ENCODE results near the gene FBRSL1. TPM values are rescaled to one million over a fixed set of nuclear protein-coding genes. Genes with fewer than 3 reads are reported as not detected.
A peak's percentile ranks its signal among the peaks of the same experiment; 100 is the strongest.
"Not testable (repeated sequence)": the region's sequence is repeated elsewhere in the genome, so short reads cannot be mapped to it uniquely, and the experiment has no call there.

FBRSL1 gene
- total RNA-seq, 1 donor from 2014 or later, result 43.8 TPM

DNA sequence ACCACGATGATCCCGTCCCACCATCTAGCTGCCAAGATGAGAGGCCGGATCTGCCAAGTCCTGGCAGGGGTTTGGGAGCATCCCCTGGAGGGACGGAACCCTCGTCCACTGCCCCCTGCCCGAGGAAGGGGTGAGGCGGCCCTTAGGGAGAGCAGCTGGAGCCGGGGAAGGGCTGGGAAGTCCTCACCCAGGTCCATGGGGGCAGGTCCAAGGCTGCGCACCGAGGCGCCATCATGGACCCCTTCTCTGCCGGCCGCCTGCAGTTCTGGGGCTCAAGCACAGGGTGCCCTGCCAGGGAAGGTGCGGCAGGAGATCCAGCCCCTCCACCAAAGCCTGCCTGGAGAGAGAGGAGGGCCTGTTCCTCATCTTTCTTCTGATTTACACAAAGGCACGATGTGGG lies 17.6 kb upstream of the FBRSL1 start:
- Histone ChIP-seq H3K9ac (ENCODE audit: low read length) (no peak overlapping the region), H3K27me3 (ENCODE audit: insufficient read depth, low read length) (peaks cover 3% of the 10 kb centered on the region), H3K4me1 (ENCODE audit: insufficient read depth, low read length) (no peaks in the 10 kb centered on the region), H2AFZ (ENCODE audit: low read depth, low read length) (no peak overlapping the region), H3K9me3 (ENCODE audit: insufficient read depth, low read depth, low read length) (no peaks in the 10 kb centered on the region), H3K4me2 (ENCODE audit: low read length) (no peak overlapping the region), H3K27ac (ENCODE audit: low read depth, low read length) (no peak overlapping the region), H3K79me2 (ENCODE audit: insufficient read depth, low read length) (no peaks in the 10 kb centered on the region), H3K4me3 (ENCODE audit: insufficient read depth, low read depth, low read length) (no peak overlapping the region), H4K20me1 (ENCODE audit: insufficient read depth, low read length) (no peaks in the 10 kb centered on the region), H3K36me3 (ENCODE audit: insufficient read depth, low read length) (no peaks in the 10 kb centered on the region)
- no peak overlapping the region for H3K27ac Mint-ChIP-seq (ENCODE audit: unreplicated experiment)
- no peak for DNase-seq (ENCODE audit: low read depth)
- no peaks in the 10 kb centered on the region for H3K36me3 Mint-ChIP-seq (ENCODE audit: low read depth, unreplicated experiment)
- H3K27me3 Mint-ChIP-seq (ENCODE audit: low read depth, unreplicated experiment), result peaks cover 22% of the 10 kb centered on the region
- H3K9me3 Mint-ChIP-seq (ENCODE audit: unreplicated experiment), result peaks cover 6% of the 10 kb centered on the region
- no peaks in the 10 kb centered on the region for H3K4me1 Mint-ChIP-seq (ENCODE audit: low read depth, unreplicated experiment)
- peak overlapping the region; percentile 9 for H3K4me3 Mint-ChIP-seq (ENCODE audit: unreplicated experiment)
- FAIRE-seq, result no peak
- TF ChIP-seq, protein P1, sequence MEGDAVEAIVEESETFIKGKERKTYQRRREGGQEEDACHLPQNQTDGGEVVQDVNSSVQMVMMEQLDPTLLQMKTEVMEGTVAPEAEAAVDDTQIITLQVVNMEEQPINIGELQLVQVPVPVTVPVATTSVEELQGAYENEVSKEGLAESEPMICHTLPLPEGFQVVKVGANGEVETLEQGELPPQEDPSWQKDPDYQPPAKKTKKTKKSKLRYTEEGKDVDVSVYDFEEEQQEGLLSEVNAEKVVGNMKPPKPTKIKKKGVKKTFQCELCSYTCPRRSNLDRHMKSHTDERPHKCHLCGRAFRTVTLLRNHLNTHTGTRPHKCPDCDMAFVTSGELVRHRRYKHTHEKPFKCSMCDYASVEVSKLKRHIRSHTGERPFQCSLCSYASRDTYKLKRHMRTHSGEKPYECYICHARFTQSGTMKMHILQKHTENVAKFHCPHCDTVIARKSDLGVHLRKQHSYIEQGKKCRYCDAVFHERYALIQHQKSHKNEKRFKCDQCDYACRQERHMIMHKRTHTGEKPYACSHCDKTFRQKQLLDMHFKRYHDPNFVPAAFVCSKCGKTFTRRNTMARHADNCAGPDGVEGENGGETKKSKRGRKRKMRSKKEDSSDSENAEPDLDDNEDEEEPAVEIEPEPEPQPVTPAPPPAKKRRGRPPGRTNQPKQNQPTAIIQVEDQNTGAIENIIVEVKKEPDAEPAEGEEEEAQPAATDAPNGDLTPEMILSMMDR (IDR thresholded peaks at IDR 0.05; ENCODE audit: insufficient read depth, low read depth, low read length), result no peak
- TF ChIP-seq EZH2 (IDR thresholded peaks at IDR 0.05; ENCODE audit: insufficient read depth, low read length), result no peak

DNA sequence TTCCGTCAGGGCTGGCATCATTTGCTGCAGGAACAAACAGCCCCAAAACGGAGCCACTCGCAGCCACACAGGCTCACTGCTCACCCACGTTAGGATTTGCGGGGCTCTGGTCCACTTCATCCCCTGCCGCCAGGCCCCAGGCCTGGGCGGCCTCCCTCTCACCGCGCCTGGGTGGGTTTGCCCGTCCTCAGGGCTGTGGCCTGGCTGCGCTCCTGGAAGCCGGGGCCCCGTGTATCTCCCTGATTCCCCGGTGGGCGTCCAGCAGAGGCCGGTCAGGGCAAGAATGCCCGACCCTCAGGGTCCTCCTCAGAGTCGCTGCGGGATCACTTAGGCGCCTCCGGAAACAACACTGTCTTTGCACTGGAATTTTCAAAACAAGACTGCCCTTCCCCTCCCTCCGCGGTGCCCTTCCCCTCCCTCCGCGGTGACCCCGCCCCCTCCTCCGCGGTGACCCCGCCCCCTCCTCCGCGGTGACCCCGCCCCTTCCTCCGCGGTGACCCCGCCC lies 15.7 kb upstream of the FBRSL1 start:
- no peak overlapping the region for H3K4me3 ChIP-seq (ENCODE audit: insufficient read depth, low read depth, low read length)
- no peaks in the 10 kb centered on the region for H3K79me2 ChIP-seq (ENCODE audit: insufficient read depth, low read length)
- no peaks in the 10 kb centered on the region for H3K36me3 ChIP-seq (ENCODE audit: insufficient read depth, low read length)
- H3K27me3 ChIP-seq (ENCODE audit: insufficient read depth, low read length), result peaks cover 3% of the 10 kb centered on the region
- H3K9ac ChIP-seq (ENCODE audit: low read length), result no peak overlapping the region
- no peaks in the 10 kb centered on the region for H3K4me1 Mint-ChIP-seq (ENCODE audit: low read depth, unreplicated experiment)
- H2AFZ ChIP-seq (ENCODE audit: low read depth, low read length), result no peak overlapping the region
- DNase-seq (ENCODE audit: low read depth) (no peak), FAIRE-seq (no peak)
- no peaks in the 10 kb centered on the region for H3K36me3 Mint-ChIP-seq (ENCODE audit: low read depth, unreplicated experiment)
- no peaks in the 10 kb centered on the region for H4K20me1 ChIP-seq (ENCODE audit: insufficient read depth, low read length)
- H3K4me2 ChIP-seq (ENCODE audit: low read length), result no peak overlapping the region
- no peak overlapping the region for H3K27ac Mint-ChIP-seq (ENCODE audit: unreplicated experiment)
- no peaks in the 10 kb centered on the region for H3K4me1 ChIP-seq (ENCODE audit: insufficient read depth, low read length)
- H3K27me3 Mint-ChIP-seq (ENCODE audit: low read depth, unreplicated experiment), result peaks cover 15% of the 10 kb centered on the region
- H3K27ac ChIP-seq (ENCODE audit: low read depth, low read length), result no peak overlapping the region
- TF ChIP-seq EZH2 (IDR thresholded peaks at IDR 0.05; ENCODE audit: insufficient read depth, low read length), result no peak
- TF ChIP-seq, protein P1 (IDR thresholded peaks at IDR 0.05; ENCODE audit: insufficient read depth, low read depth, low read length), result no peak
- H3K9me3 ChIP-seq (ENCODE audit: insufficient read depth, low read depth, low read length), result no peaks in the 10 kb centered on the region
- no peak overlapping the region for H3K4me3 Mint-ChIP-seq (ENCODE audit: unreplicated experiment)
- peaks cover 6% of the 10 kb centered on the region for H3K9me3 Mint-ChIP-seq (ENCODE audit: unreplicated experiment)

DNA sequence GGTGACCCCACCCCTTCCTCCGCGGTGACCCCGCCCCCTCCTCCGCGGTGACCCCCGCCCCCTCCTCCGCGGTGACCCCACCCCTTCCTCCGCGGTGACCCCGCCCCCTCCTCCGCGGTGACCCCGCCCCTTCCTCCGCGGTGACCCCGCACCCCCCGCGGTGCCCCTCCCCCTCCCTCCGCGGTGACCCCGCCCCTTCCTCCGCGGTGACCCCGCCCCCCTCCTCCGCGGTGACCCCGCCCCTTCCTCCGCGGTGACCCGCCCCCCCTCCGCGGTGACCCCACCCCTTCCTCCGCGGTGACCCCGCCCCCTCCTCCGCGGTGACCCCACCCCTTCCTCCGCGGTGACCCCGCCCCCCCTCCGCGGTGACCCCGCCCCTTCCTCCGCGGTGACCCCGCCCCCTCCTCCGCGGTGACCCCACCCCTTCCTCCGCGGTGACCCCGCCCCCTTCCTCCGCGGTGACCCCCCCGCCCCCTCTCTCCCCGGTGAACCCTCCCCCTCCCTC lies 15.1 kb upstream of the FBRSL1 start:
- H3K9me3 Mint-ChIP-seq (ENCODE audit: unreplicated experiment); H4K20me1 ChIP-seq (ENCODE audit: insufficient read depth, low read length); H3K36me3 ChIP-seq (ENCODE audit: insufficient read depth, low read length); H3K36me3 Mint-ChIP-seq (ENCODE audit: low read depth, unreplicated experiment); H3K27ac Mint-ChIP-seq (ENCODE audit: unreplicated experiment); H3K27me3 ChIP-seq (ENCODE audit: insufficient read depth, low read length); H3K27ac ChIP-seq (ENCODE audit: low read depth, low read length); H3K4me3 Mint-ChIP-seq (ENCODE audit: unreplicated experiment); H2AFZ ChIP-seq (ENCODE audit: low read depth, low read length); H3K9me3 ChIP-seq (ENCODE audit: insufficient read depth, low read depth, low read length); H3K4me1 Mint-ChIP-seq (ENCODE audit: low read depth, unreplicated experiment); H3K4me3 ChIP-seq (ENCODE audit: insufficient read depth, low read depth, low read length); FAIRE-seq; H3K79me2 ChIP-seq (ENCODE audit: insufficient read depth, low read length); H3K9ac ChIP-seq (ENCODE audit: low read length); DNase-seq (ENCODE audit: low read depth); H3K4me2 ChIP-seq (ENCODE audit: low read length); H3K4me1 ChIP-seq (ENCODE audit: insufficient read depth, low read length): not testable (repeated sequence)
- H3K27me3 Mint-ChIP-seq (ENCODE audit: low read depth, unreplicated experiment), result peaks cover 15% of the 10 kb centered on the region

All from astrocyte (in vitro differentiated cells and primary cell).